Testis (tissue), 3 donors: ENCODE results near the gene FAM120A. TPM values are rescaled to one million over a fixed set of nuclear protein-coding genes. Genes with fewer than 3 reads are reported as not detected.

Source experiments
- DNase-seq: peaks from one replicate; pipeline ENCODE4 v3.0.0-alpha.2; 2019
- H3K27ac ChIP-seq, 2 donors: fragments of 200-600 bp; sonication (generic); one replicate each; pipeline ENCODE4 v1.5.1; 2019
- H3K27me3 ChIP-seq: fragments of 200-600 bp; sonication (generic); one replicate; pipeline ENCODE4 v1.5.1; 2019
- H3K36me3 ChIP-seq: fragments of 200-600 bp; sonication (generic); one replicate; pipeline ENCODE4 v1.5.1; 2017; ENCODE audit warnings: low read depth; ENCODE audit errors: missing control alignments
- H3K4me1 ChIP-seq: fragments of 200-600 bp; sonication (generic); one replicate; pipeline ENCODE4 v1.5.1; 2019
- H3K4me3 ChIP-seq, 2 donors: fragments of 200-600 bp; sonication (generic); one replicate each; pipeline ENCODE4 v1.5.1; 2017 to 2019
- H3K9me3 ChIP-seq: fragments of 200-600 bp; sonication (generic); one replicate; pipeline ENCODE4 v1.5.1; 2017
- POLR2A ChIP-seq: fragments of 450-650 bp; IDR thresholded peaks from one replicate; pipeline ENCODE4 v1.6.1; 2017; ENCODE audit warnings: antibody characterized with exemption, mild to moderate bottlenecking, moderate library complexity
- WGBS, 2 donors: methylation state at CpG; one replicate each; pipeline ENCODE4 v1.1.5; 2018; 5-methylcytosine and 5-hydroxymethylcytosine counted together
- intact Hi-C: fragments of 100-400 bp; cut with DNase I; formaldehyde crosslinking; loops from one replicate; pipeline ENCODE4 v1.15.1; 2023; ENCODE audit warnings: low total_unique reads
- polyA plus RNA-seq: library from polyadenylated mRNA; stranded (reverse); fragments of 350-450 nt; fragmentation: Illumina TruSeq; extraction: RNeasy Lipid Tissue Mini Kit (QIAGEN cat#74804); gene quantifications from one replicate; pipeline ENCODE4 v1.2.3, GENCODE V29; 2014; ENCODE audit warnings: low read depth, low replicate concordance; ENCODE audit not compliant: insufficient read depth
- total RNA-seq, 2 donors: library from RNA; depleted of rRNA; stranded (reverse); fragments of >200 nt; gene quantifications; one replicate each; pipeline ENCODE4 v1.2.3, GENCODE V29; 2016
- TF ChIP-seq, protein P1 (sequence below), 3 experiments: fragments of 450-650 bp in 2 of 3; fragments of 200-600 bp in 1 of 3; sonication (generic) in 1 of 3; IDR thresholded peaks; one replicate each; pipeline ENCODE4 v1.5.1; 2016 to 2019; ENCODE audit warnings: antibody characterized with exemption in 3 of 3, mild to moderate bottlenecking in 2 of 3, moderate library complexity in 1 of 3

Gene FAM120A
- total and polyA plus RNA-seq, 3 donors from 2014 or later, result 39.3 to 81.5 (median 73.9) TPM

DNA sequence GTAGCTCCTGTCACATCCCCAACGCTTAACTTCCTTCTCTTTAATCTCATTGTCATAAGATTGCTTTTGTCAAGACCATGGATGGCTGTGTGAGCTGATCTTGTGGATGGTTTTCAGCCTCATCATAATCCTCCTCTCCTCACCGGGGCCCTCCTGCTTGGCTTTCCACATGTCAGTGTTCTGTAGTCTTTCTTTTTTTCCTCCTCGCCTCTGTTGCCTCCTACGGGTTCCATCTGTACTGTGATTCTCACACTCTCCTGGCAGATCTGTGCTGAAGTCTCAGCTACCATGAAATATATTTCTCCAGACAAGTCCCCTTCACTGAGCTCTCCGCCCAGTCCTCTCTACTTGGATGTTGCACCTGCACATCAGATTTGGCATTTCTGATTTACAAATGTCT, 36.8 kb downstream of the FAM120A start:
- no peak for DNase-seq
- Histone ChIP-seq H3K9me3 (no peaks in the 10 kb centered on the region), H3K4me1 (no peaks in the 10 kb centered on the region), H3K27ac (no peak overlapping the region), H3K36me3 (no peaks in the 10 kb centered on the region), H3K27me3 (no peaks in the 10 kb centered on the region), H3K4me3 (no peak overlapping the region)
- TF ChIP-seq POLR2A, result no peak
- TF ChIP-seq, protein P1, sequence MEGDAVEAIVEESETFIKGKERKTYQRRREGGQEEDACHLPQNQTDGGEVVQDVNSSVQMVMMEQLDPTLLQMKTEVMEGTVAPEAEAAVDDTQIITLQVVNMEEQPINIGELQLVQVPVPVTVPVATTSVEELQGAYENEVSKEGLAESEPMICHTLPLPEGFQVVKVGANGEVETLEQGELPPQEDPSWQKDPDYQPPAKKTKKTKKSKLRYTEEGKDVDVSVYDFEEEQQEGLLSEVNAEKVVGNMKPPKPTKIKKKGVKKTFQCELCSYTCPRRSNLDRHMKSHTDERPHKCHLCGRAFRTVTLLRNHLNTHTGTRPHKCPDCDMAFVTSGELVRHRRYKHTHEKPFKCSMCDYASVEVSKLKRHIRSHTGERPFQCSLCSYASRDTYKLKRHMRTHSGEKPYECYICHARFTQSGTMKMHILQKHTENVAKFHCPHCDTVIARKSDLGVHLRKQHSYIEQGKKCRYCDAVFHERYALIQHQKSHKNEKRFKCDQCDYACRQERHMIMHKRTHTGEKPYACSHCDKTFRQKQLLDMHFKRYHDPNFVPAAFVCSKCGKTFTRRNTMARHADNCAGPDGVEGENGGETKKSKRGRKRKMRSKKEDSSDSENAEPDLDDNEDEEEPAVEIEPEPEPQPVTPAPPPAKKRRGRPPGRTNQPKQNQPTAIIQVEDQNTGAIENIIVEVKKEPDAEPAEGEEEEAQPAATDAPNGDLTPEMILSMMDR (IDR thresholded peaks at IDR 0.05), result no peak
- 93 to 94% methylated on average over 5 of the region's 5 CpGs for WGBS, 2 donors
- intact Hi-C loops, result no loop called here

DNA sequence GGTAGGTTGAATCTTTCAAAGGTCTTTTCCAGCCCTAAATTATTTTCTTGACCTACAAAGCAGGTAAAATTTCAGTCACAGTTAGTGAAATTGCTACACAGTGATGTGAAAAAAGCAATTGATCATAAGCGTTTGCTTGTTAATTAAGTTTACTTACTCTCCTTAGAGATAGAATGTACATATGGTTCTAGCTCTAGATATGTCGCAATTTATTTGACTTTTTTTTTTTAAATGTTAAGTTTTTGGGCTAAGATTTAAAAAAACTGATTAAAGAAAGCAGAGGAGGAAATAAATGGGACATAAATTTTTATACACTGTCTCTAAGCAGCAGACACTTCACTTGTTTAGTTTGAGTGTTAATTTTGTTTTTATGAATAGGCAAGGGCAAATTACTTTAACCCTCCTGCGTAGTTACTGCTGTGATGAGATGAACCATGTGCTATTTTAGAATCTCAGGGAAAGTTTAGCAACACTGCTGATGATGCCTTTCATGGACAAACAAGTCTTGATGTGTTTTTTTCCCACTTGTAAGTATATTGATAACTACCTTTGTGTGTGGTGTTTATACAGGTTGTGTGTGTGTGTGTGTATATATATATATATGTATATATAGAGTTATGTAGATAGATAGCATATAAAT, 40.2 kb downstream of the FAM120A start:
- DNase-seq, result no peak
- no peaks in the 10 kb centered on the region for H3K4me1 ChIP-seq
- H3K9me3 ChIP-seq, result no peaks in the 10 kb centered on the region
- 88 to 92% methylated on average over 3 of the region's 3 CpGs for WGBS, 2 donors
- no peak overlapping the region for H3K27ac ChIP-seq
- no peaks in the 10 kb centered on the region for H3K36me3 ChIP-seq
- no peak overlapping the region for H3K4me3 ChIP-seq
- intact Hi-C loops, result no loop called here
- H3K27me3 ChIP-seq, result no peaks in the 10 kb centered on the region
- TF ChIP-seq, protein P1 (IDR thresholded peaks at IDR 0.05), result no peak
- no peak for TF ChIP-seq POLR2A

DNA sequence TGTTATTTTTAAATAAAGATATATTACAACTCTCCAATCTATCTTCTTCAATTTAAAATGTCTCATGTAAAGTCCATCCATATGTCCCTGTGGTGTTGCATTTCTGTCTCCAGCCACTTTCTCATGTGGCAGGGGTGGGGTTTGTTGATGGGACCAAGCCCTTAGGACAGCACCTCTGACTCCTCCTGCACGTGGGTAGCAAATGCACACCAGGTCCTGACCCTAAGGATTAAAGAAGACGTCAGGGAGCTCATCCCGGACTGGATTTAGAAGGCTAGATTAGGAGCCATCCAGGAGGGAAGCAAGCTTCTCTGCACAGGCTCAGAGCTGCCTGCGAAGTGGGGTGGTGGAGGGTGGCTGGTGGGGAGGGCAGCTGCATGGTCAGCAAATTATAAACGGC, 40.8 kb downstream of the FAM120A start:
- 59 to 60% methylated on average over 5 of the region's 5 CpGs for WGBS, 2 donors

DNA sequence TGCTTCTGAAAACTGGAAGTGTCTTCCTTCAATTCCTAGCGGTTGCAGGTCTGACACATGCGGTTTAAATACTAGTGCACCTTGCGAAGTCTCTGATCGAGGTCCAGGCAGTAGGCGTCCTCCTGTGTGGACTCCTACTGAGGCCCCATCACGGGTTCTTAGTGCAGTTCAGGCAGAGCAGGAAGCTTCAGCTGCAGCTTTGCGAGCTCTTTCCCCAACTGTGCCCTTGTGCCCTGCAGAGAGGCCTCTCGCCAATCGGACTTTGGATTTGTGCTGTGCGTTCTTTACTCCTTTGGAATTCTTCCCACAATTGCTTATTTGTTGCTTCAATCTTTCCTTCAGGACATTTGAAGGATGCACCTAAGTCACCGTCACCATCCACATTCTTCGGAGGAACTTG, 42.5 kb downstream of the FAM120A start:
- Histone ChIP-seq H3K27me3 (no peaks in the 10 kb centered on the region), H3K4me1 (no peaks in the 10 kb centered on the region), H3K4me3 (no peak overlapping the region), H3K27ac (no peak overlapping the region), H3K9me3 (no peaks in the 10 kb centered on the region), H3K36me3 (no peaks in the 10 kb centered on the region)
- intact Hi-C loops, result no loop called here
- TF ChIP-seq, protein P1 (IDR thresholded peaks at IDR 0.05), result no peak
- TF ChIP-seq POLR2A, result no peak
- 82 to 97% methylated on average over 5 to 12 of the region's 12 CpGs for WGBS, 2 donors
- DNase-seq, result no peak

More for the DNA sequence above, 40.8 kb downstream of the FAM120A start:
- no peak for TF ChIP-seq POLR2A
- TF ChIP-seq, protein P1 (IDR thresholded peaks at IDR 0.05), result no peak
- no peaks in the 10 kb centered on the region for H3K9me3 ChIP-seq
- intact Hi-C loops, result no loop called here
- H3K27ac ChIP-seq, result no peak overlapping the region
- no peaks in the 10 kb centered on the region for H3K27me3 ChIP-seq
- no peak for DNase-seq
- H3K4me3 ChIP-seq, result no peak overlapping the region
- no peaks in the 10 kb centered on the region for H3K4me1 ChIP-seq
- H3K36me3 ChIP-seq, result no peaks in the 10 kb centered on the region

DNA sequence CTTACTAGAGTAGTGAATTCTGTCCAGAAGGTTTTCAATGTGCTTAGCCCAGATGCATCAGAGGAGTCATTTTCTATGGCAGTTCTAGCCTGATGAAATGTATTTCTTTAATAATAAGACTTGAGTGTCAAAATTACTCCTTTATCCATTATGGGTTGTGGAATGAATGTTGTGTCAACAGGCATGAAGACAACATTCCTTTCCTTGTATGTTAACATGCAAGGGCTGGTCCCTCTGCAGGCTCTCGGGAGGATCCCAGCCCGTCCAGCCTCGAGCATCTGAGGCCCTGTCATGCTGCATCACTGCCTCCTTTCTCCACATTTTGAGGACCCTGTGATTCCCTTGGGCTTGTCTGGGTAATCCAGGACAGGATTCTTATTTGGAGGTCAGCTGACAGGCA, 44.8 kb downstream of the FAM120A start:
- Histone ChIP-seq H3K4me3 (no peak overlapping the region), H3K27me3 (no peaks in the 10 kb centered on the region), H3K4me1 (no peaks in the 10 kb centered on the region), H3K36me3 (no peaks in the 10 kb centered on the region), H3K27ac (no peak overlapping the region), H3K9me3 (no peaks in the 10 kb centered on the region)
- intact Hi-C loops, result no loop called here
- no peak for DNase-seq
- TF ChIP-seq, protein P1 (IDR thresholded peaks at IDR 0.05), result no peak
- no peak for TF ChIP-seq POLR2A
- 83 to 98% methylated on average over 3 of the region's 3 CpGs for WGBS, 2 donors
